Measurements from ENCODE around the gene SCAF8.

DNA sequence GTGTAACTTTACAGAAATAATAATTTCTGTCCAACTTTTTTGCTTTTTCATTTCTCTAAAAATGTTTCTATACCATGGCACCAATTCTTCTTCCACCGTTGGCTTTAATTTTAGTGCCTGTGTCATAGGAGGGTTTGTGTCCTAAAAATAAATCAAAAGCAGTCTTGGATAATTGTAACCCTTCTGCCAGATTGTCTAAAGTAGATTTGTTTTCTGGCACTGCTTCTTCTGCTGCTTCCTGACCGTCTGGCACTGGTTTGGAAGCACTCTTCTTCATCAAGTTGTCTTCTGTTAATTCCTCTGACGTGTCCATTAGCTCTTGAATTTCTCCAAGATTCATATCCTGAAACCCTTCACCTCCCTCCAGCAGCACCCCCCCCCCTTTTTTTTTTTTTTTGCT lies 33.1 kb downstream of the SCAF8 start:
- no peak for TF ChIP-seq POLR2A (IDR thresholded peaks at IDR 0.05)
- no peak for TF ChIP-seq CTCF (IDR thresholded peaks at IDR 0.05)

Measured in upper lobe of left lung (tissue), 4 donors.